GM21526 (cell line): Measurements from ENCODE around the gene KIF26A.
"Not testable (repeated sequence)": the region's sequence is repeated elsewhere in the genome, so short reads cannot be mapped to it uniquely, and the experiment has no call there.

Experiments used
- ATAC-seq: cut with Tn5 transposase; IDR thresholded peaks from one replicate; pipeline ENCODE4 v1.9.1; 2021; ENCODE audit warnings: moderate library complexity; ENCODE audit not compliant: unreplicated experiment, low FRiP score

Gene KIF26A

GRCh38 chr14:104205781-104206180 lies 67.4 kb downstream of the KIF26A start:
- no peak for ATAC-seq

DNA sequence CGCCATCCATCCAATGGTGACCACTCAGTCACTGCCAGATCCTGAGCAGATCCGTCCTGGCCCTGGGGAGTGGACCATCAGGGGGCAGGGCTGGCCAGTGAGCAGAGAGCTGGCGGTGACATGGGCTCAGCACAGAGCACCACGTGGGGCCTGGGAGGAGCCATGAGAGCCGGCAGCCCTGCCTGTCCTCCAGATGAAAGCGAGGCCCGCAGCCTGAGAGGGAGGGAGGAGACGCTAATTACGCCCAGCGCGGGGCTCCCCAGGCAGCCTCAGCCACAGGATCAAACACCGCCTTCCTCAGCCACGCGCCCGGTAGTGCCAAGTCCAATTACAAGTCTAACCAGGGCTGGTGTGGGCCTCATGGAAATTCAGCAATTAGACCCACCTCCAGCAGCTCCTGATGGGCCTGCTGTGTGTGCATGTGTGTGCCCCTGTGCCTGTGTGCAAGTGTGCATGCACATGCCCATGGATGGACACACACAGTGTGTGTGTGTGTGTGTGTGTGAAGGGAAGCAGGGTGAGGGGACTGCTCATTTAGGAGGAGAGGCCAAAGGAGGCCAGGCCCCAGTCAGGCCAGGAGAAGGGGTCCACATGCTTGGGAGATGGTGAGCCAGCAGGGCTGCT lies 68.0 kb downstream of the KIF26A start:
- no peak for ATAC-seq

DNA sequence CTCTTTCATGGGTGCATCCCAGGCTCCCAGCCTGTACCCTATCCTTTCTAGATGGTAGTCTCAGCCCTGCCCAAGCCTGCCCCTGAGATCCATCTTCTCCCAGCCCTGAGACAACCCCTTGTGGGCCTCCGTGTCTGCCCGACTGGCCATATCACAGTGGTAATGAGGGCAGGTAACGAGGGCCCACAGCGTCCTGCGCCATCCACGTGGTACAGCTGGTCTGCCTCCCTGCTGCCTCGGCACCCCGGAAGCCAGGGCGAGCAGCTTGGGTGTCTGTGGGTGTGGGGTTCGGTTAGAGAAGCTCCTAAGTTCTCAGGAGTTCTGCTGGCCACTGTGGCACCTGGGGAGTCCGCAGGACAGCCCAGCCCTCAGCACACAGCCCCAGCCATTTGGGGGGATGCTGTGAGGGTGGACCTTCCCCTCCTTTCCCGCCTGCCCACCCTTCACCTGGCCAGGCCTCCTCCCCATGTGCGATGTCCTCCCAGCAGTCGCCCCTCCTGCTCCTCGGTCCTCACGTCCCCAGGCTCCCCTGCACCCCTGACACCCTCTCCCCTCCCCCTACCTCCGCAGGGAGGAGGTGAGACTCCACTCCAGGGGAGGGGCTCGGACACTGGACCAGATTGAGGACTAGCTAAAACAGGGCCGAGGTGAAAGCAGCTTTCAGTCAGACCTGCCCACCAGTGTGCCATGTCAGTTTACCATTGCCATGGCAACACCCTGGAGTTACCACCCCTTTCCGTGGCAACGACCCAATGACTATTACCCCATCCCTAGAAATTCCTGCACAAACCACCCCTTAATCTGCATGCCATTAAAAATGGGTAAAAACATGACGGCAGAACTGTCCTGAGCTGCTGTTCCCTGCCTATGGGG lies 69.0 kb downstream of the KIF26A start:
- ATAC-seq = no peak

GRCh38 chr14:104208015-104208295 lies 69.6 kb downstream of the KIF26A start:
- not testable (repeated sequence) for ATAC-seq

- not testable (repeated sequence) for ATAC-seq
These were observed 69.9 kb downstream of the KIF26A start for GRCh38 chr14:104208331-104208730.

DNA sequence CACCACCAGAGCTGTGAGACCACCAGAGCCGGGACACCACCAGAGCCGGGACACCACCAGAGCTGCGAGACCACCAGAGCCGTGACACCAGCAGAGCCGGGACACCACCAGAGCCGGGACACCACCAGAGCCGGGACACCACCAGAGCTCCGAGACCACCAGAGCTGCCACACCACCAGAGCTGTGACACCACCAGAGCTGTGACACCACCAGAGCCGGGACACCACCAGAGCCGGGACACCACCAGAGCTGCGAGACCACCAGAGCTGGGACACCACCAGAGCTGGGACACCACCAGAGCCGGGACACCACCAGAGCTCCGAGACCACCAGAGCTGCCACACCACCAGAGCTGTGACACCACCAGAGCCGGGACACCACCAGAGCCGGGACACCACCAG lies 70.7 kb downstream of the KIF26A start:
- not testable (repeated sequence) for ATAC-seq

DNA sequence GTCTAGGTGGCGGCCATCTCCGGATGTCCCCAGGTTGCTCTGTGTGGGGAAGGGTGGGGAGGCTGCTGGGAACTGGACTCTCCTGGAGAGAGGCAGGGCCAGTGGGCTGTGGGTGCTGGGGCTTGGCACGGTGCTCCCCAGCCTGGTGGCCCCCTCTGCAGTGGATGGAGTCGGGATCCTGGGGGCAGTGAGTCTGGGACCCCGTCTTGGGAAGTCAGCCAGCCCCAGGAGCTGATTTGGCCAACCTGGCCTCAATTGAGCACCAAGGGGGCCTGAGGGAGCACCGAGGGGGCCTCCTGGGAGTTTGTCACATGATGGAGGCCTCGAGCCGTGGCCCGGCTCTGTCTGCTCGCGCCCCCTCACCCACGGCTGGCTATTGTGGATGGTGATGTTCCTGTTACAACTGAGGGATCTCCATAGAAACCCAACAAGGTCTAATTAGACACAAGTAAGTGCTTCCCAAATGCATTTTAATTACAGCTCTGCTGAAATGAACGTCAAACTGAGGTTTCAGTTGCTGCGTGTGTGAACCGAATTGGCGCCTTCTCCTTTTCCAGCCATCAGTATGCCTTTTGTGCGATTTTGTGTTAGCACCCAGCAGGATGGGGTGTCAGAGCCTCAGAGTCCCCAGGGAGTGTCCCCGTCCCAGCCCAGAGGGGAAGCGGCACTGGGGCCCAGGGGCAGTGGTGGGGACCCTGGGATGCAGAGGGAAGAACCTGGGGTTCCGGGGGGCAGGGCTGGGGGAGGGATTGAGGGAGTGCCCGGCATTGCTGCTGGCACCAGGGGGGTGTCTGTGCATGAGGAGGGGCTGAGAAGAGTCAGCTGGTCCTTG lies 71.8 kb downstream of the KIF26A start:
- ATAC-seq = no peak

DNA sequence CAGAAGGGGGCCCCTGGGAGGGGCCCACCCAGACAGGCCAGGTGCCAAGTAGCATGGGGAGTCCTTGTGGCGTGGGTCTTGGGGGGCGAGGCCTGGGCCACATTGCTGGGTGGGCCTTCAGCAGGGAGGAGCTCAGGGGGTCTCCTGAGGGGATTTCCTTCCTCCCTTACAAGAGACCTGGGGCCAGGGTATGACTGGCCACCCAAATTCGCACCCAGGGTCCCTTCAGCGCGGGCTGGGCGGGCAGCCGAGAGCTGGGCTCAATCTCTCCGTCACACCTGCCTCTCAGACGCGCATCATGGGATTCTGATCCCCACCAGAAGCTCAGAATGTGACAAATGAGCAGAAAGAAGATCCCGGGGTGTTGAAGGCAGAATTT lies 72.4 kb downstream of the KIF26A start:
- no peak for ATAC-seq

- ATAC-seq = no peak
These were observed 72.8 kb downstream of the KIF26A start for GRCh38 chr14:104211215-104211614.

DNA sequence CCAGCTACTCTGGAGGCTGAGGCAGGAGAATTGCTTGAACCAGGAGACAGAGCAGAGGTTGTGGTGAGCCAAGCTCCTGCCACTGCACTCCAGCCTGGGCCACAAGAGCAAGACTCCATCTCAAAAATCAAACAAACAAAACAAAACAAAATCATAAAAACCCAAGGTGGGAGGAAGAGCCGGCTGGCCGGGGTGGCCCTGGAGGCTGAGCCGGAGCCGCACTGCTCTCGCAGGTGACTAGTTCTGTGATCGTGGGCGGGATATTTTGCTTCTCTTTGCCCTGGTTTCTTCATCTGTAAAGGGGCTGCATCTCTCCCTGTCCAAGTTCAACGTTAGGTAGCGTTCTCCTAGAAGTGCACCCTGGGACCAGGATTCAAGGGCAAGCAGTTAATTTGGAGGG lies 73.4 kb downstream of the KIF26A start:
- no peak for ATAC-seq

DNA sequence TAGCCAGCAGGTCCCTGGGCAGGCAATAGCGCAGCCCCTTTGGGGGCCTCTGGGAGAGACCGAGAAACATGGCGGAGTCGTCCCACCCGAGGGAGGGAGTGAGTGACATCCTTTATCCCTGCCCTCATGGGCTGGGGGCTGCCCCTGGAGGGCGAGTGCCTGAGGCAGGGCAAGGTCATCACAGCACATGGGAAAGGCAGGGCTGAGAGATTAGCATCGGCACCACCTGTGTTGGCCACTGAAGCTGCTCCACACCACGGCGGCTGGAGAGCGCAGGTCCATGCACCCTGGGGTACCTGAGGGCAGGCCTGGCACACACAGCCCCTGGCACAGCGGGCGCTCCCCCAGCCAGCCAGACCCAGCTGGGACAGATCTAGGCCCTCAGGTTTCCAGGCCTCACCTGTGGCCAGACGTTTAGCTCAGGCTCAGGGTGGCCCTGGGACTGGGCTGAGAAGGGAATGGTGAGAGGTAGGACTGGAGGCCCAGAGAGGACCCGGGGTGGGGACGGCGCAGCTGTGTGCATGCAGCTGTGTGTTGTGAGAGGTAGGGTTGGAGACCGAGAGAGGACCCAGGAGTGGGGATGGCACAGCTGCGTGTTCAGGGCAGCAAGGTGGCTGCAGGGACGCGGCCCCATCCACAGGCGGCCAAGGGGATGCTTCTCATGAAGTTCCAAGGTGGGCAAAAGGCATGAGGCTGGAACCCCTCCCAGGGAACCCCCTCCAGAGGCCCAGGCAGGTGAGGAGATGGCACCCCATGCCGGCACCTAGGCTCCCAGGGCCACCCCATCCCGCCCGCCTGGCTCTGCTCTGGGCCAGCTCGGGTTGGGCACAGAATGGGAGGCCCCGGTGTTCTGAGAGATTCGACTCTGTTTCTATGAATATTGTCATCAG lies 74.1 kb downstream of the KIF26A start:
- no peak for ATAC-seq

GRCh38 chr14:104213301-104214034 lies 75.1 kb downstream of the KIF26A start:
- ATAC-seq = no peak

GRCh38 chr14:104214431-104215218 lies 76.2 kb downstream of the KIF26A start:
- ATAC-seq = no peak

DNA sequence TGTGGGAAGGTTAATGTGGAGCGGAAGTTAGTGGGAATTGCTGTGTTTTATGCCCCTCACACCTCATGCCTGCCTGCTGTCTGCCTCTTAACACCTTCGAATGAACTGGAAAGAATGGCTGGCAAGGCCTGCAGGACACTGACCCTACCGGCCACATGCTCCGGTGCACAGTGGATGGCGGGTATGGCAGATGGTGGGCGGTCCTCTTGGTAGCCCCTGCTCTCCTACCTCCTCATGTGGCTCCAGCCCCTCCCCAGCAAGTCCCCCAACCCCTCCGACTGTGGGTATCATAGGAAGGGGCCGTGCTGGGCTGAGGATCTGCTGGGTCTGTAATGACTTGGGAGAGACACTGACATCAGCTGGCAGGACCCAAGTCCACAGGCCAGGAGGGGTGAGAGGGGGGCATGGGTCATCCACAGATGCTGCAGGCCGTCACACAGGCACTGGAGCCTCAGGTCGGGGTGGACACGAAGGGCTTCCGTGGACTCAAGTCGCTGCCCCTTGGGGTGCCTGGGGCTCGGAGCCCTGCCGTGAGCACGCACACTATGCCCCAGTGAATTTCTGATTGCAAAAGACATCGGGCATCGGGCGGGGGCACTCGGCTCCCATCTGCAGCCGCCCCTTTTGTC lies 77.4 kb downstream of the KIF26A start:
- no peak for ATAC-seq

DNA sequence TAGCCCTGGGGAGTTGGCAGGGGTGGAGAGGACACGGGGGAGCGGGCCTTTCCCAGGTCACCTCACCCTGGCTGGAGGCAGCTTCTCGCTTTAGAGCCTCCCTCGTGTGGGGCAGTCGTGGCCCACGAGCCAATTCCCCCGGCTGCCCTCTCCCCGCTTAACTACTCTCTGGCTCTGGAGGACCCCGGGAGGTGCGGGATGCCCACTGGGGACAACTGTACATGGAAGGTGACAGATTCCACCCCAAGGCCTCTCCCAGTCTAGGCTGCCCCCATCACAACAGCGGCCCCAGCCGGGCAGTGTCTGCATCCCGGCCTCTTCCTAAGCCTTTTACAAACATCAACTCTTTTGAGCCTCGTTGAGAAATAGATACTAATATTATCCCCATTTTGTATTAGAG lies 78.1 kb downstream of the KIF26A start:
- no peak for ATAC-seq

GRCh38 chr14:104217486-104218360 lies 79.3 kb downstream of the KIF26A start:
- ATAC-seq = no peak

DNA sequence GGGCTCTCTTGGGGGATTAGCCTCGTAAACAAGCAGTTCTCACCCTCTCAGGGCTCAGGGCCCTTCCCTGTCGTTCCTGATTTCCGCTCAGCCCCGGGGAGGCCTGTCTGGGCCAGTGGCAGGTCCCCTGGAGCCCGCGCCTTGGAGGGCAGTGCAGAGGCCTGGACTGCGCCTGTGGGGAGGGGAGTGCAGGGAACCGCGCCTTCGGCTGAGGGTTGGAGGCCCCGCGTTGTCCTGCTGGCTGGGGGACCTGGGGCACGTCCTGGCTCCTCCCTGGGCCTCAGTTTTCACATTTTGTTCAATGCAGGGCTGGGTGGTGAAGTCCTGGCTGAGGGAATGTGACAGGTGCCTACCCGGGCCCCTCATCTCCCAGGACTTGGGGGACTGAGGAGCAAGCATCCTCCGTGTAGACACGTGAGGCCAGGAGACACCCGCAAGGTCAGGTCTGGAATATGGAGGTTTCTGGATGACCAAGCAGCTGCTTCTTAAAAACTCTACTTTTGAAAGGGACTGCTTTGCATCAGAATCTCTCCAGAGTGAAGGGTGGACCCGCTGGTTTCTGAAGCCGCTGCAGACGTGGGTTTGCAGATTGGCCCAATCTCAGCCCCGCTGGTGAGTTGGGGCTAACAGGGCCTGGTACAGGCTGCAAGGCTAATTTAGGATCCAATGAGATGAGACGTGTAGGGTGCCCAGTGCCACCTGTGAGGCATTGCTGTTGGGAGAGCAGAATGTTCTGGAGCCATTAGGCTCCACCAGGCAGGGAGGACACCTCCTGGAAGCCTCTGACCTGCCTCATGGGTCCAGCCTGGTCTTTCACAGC lies 80.2 kb downstream of the KIF26A start:
- no peak for ATAC-seq
